CD4-positive, alpha-beta T cell (primary cell): ENCODE data around the gene C12orf76. TPM values are rescaled to one million over a fixed set of nuclear protein-coding genes. Genes with fewer than 3 reads are reported as not detected.

ENCODE experiments used
- ATAC-seq: fragments of 200-7000 bp; cut with Tn5 transposase; one replicate; pipeline ENCODE4 v1.10.0; 2022; ENCODE audit warnings: mild to moderate bottlenecking; ENCODE audit not compliant: poor library complexity
- CTCF ChIA-PET: fragments of 350-600 bp; sonication (Branson Sonifier 250); formaldehyde crosslinking; loops from one replicate; lab custom pipeline; 2021; ENCODE audit warnings: antibody characterized with exemption, inconsistent platforms; lab: Charles Lee
- POLR2A ChIA-PET: fragments of 350-600 bp; sonication (Branson Sonifier 250); formaldehyde crosslinking; loops from one replicate; lab custom pipeline; 2021; ENCODE audit warnings: antibody characterized with exemption, inconsistent platforms; lab: Charles Lee
- DNase-seq, 14 experiments: peaks; one replicate each; pipeline ENCODE4 v3.0.0-alpha.2; 2013 to 2020; ENCODE audit warnings: mixed read lengths in 2 of 14
- H3K27ac ChIP-seq, 2 donors: one replicate each; pipeline versions ENCODE4 v1.5.1 to v1.7.0; 2013; ENCODE audit warnings: low read length in 2 of 2, low read depth in 1 of 2, mild to moderate bottlenecking in 1 of 2
- H3K27me3 ChIP-seq, 2 experiments: 1 replicate in 1 of 2; 2 replicates in 1 of 2; pipeline versions ENCODE4 v1.6.1 to v1.7.0; 2013; ENCODE audit warnings: low read length in 2 of 2, control low read depth in 1 of 2, mild to moderate bottlenecking in 1 of 2, moderate library complexity in 1 of 2; ENCODE audit not compliant: insufficient read depth in 2 of 2, control insufficient read depth in 1 of 2
- H3K36me3 ChIP-seq: one replicate; pipeline ENCODE4 v1.6.1; 2013; ENCODE audit warnings: low read length, control low read depth; ENCODE audit not compliant: insufficient read depth
- H3K4me1 ChIP-seq: one replicate; pipeline ENCODE4 v1.6.1; 2013; ENCODE audit warnings: low read length, control low read depth; ENCODE audit not compliant: insufficient read depth
- H3K4me3 ChIP-seq: one replicate; pipeline ENCODE4 v1.5.1; 2013; ENCODE audit warnings: mild to moderate bottlenecking, low read length, moderate library complexity
- H3K9me3 ChIP-seq, 2 experiments: 1 replicate in 1 of 2; 2 replicates in 1 of 2; pipeline versions ENCODE4 v1.6.1 to v1.7.0; 2013; ENCODE audit warnings: low read length in 2 of 2, mild to moderate bottlenecking in 2 of 2, control low read depth in 1 of 2, moderate library complexity in 1 of 2; ENCODE audit not compliant: control insufficient read depth in 1 of 2, insufficient read depth in 1 of 2
- H3K27ac Mint-ChIP-seq: one replicate; pipeline ENCODE4 v1.8.0; 2020; ENCODE audit warnings: mixed read lengths
- H3K27me3 Mint-ChIP-seq: one replicate; pipeline ENCODE4 v1.8.0; 2021; ENCODE audit warnings: mixed read lengths
- H3K36me3 Mint-ChIP-seq: one replicate; pipeline ENCODE4 v1.8.0; 2021; ENCODE audit warnings: low read depth, mixed read lengths
- H3K4me1 Mint-ChIP-seq: one replicate; pipeline ENCODE4 v1.8.0; 2021; ENCODE audit warnings: low read depth, mixed read lengths
- H3K4me3 Mint-ChIP-seq: one replicate; pipeline ENCODE4 v1.8.0; 2020; ENCODE audit warnings: mild to moderate bottlenecking, mixed read lengths
- H3K9me3 Mint-ChIP-seq: one replicate; pipeline ENCODE4 v1.8.0; 2020; ENCODE audit warnings: mixed read lengths
- CTCF ChIP-seq: fragments of 200-600 bp; IDR thresholded peaks from one replicate; pipeline ENCODE4 v1.8.0; 2022; ENCODE audit warnings: antibody characterized with exemption, mild to moderate bottlenecking
- intact Hi-C, 2 experiments: fragments of 100-400 bp; cut with DNase I in 1 of 2; cut with micrococcal nuclease in 1 of 2; formaldehyde crosslinking; loops; one replicate each; pipeline versions ENCODE4 v1.15.1 to v1.9.0; 2023 to 2025; cut with DNase I, micrococcal nuclease
- total RNA-seq, 174 experiments: library from RNA in 2 of 174; stranded (reverse) in 2 of 174; gene quantifications; one replicate each; pipeline ENCODE4 v1.2.3 and lab custom pipeline; 2021 to 2026

Gene C12orf76
- total RNA-seq, 2 experiments from 2014 or later = 9.8 to 12.6 TPM

DNA sequence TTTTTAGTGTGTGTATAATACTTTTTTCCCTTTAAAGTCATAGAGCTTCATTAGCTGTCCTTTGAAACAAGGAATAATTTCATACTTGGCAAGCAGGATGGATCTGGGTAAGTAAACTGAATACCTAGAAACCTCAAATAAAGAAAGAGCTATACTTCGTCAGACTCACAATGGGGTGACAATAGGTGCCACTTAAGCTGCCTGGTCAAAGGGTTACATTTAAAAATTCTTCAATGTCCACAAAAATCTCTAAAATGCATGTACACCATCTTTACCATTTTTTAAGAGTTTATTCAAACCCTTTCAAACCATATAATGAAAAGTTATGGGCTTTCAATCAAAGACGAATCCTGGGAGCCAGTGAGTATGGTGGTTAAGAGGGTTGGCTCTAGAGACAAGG is 55.2 kb downstream of the C12orf76 start:
- no peak for DNase-seq

GRCh38 chr12:109991586-109991985 is 56.7 kb downstream of the C12orf76 start:
- no peaks in the 10 kb centered on the region for H3K9me3 ChIP-seq
- H3K27ac ChIP-seq = no peak overlapping the region
- ChIA-PET CTCF (no interaction called here), POLR2A (no interaction called here)
- no peaks in the 10 kb centered on the region for H3K27me3 ChIP-seq
- H3K9me3 Mint-ChIP-seq = no peaks in the 10 kb centered on the region
- DNase-seq (no peak), ATAC-seq (no peak)
- H3K4me1 ChIP-seq = peaks cover 30% of the 10 kb centered on the region
- peaks cover 66% of the 10 kb centered on the region for H3K4me1 Mint-ChIP-seq
- peaks cover 59% of the 10 kb centered on the region for H3K36me3 Mint-ChIP-seq
- H3K27me3 Mint-ChIP-seq = no peaks in the 10 kb centered on the region
- no peak overlapping the region for H3K27ac Mint-ChIP-seq
- no peak overlapping the region for H3K4me3 Mint-ChIP-seq
- no peak for TF ChIP-seq CTCF
- intact Hi-C loops = loop anchor here in 1 of 2 experiments (10.0 kb wide), 2 partner anchors 413 to 417 kb away; partner anchors contain the start of genes ANAPC7, MMAB and MVK
- H3K4me3 ChIP-seq = no peak overlapping the region
- peaks cover 49% of the 10 kb centered on the region for H3K36me3 ChIP-seq

More for the DNA sequence above, 55.2 kb downstream of the C12orf76 start:
- Mint-ChIP-seq H3K9me3 (no peaks in the 10 kb centered on the region), H3K27ac (peak overlapping the region; percentile 83), H3K4me3 (no peak overlapping the region), H3K36me3 (peaks cover 51% of the 10 kb centered on the region), H3K4me1 (peaks cover 70% of the 10 kb centered on the region), H3K27me3 (no peaks in the 10 kb centered on the region)
- intact Hi-C loops = loop anchor here in 1 of 2 experiments (10.0 kb wide), 2 partner anchors 412 to 418 kb away; partner anchors contain the start of genes ANAPC7, MMAB and MVK
- no peak for TF ChIP-seq CTCF
- H3K36me3 ChIP-seq = peaks cover 37% of the 10 kb centered on the region
- H3K4me3 ChIP-seq = no peak overlapping the region
- H3K27ac ChIP-seq = no peak overlapping the region
- no peak for ATAC-seq
- ChIA-PET POLR2A (interaction anchor here (0.8 kb wide), 1 partner anchor 26 kb away, joined by 4 read pairs; no protein-coding TSS in a partner anchor), CTCF (no interaction called here)
- H3K27me3 ChIP-seq = no peaks in the 10 kb centered on the region
- peaks cover 35% of the 10 kb centered on the region for H3K4me1 ChIP-seq
- H3K9me3 ChIP-seq = no peaks in the 10 kb centered on the region

Other genes starting within 250 kb of the C12orf76 start
- not detected for gene TRPV4, start 215.1 kb downstream of the C12orf76 start, total RNA-seq
- gene GLTP, start 168.0 kb downstream of the C12orf76 start, total RNA-seq = 10 to 100 TPM; 24.8 to 25.2 TPM
- gene TCHP, start 148.2 kb downstream of the C12orf76 start, total RNA-seq = 10 to 100 TPM; 13.2 to 13.6 TPM
- 10 to 100 TPM; 68.6 to 70.7 TPM for gene GIT2, start 52.2 kb downstream of the C12orf76 start, total RNA-seq
- 10 to 100 TPM; 51.6 to 52.3 TPM for gene ANKRD13A, start 49.1 kb downstream of the C12orf76 start, total RNA-seq
- 1 to 10 TPM in 1 of 2 experiments, under 1 TPM in 1; 0.41 to 1.1 TPM for gene IFT81, start 75.8 kb upstream of the C12orf76 start, total RNA-seq
- 100 to 1,000 TPM; 113 to 117 TPM for gene ATP2A2, start 232.7 kb upstream of the C12orf76 start, total RNA-seq